Kidney epithelial cell (primary cell): Measurements from ENCODE around the gene RPH3AL. TPM values are rescaled to one million over a fixed set of nuclear protein-coding genes. Genes with fewer than 3 reads are reported as not detected.
"Not testable (repeated sequence)": the region's sequence is repeated elsewhere in the genome, so short reads cannot be mapped to it uniquely, and the experiment has no call there.

Source experiments
- DNase-seq: peaks from one replicate; pipeline ENCODE4 v3.0.0-alpha.2; 2010; ENCODE audit warnings: low read depth
- H3K27me3 ChIP-seq: 2 replicates; pipeline ENCODE4 v1.6.0; 2011; ENCODE audit warnings: low read length; ENCODE audit not compliant: control insufficient read depth, insufficient read depth
- H3K36me3 ChIP-seq: 2 replicates; pipeline ENCODE4 v1.5.1; 2011; ENCODE audit warnings: low read length; ENCODE audit not compliant: control insufficient read depth, insufficient read depth
- H3K4me3 ChIP-seq: 2 replicates; pipeline ENCODE4 v1.5.1; 2011; ENCODE audit warnings: low read depth, mild to moderate bottlenecking, control low read depth, low read length
- CTCF ChIP-seq: IDR thresholded peaks from 2 replicates; pipeline ENCODE4 v1.5.1; 2011; ENCODE audit warnings: mild to moderate bottlenecking, moderate library complexity, low read length, control low read depth, inconsistent platforms; ENCODE audit not compliant: insufficient read depth, poor library complexity, severe bottlenecking
- total RNA-seq: library from RNA; depleted of rRNA; stranded (reverse); fragments of >200 nt; gene quantifications from 2 replicates; pipeline ENCODE4 v1.2.3, GENCODE V29; 2015

Gene RPH3AL
- total RNA-seq, 1 donor from 2014 or later, result 15.1 TPM

GRCh38 chr17:246226-246625, 106.4 kb downstream of the RPH3AL start:
- Histone ChIP-seq H3K27me3 (no peaks in the 10 kb centered on the region), H3K4me3 (no peak overlapping the region), H3K36me3 (peaks cover 3% of the 10 kb centered on the region)
- DNase-seq, result no peak
- no peak for TF ChIP-seq CTCF

GRCh38 chr17:245611-246010, 107.0 kb downstream of the RPH3AL start:
- DNase-seq, result no peak

GRCh38 chr17:245020-245419, 107.6 kb downstream of the RPH3AL start:
- no peak overlapping the region for H3K4me3 ChIP-seq
- no peak for DNase-seq
- peaks cover 3% of the 10 kb centered on the region for H3K36me3 ChIP-seq
- TF ChIP-seq CTCF, result no peak
- H3K27me3 ChIP-seq, result no peaks in the 10 kb centered on the region

More at GRCh38 chr17:245611-246010, 107.0 kb downstream of the RPH3AL start:
- Histone ChIP-seq H3K36me3 (peaks cover 3% of the 10 kb centered on the region), H3K4me3 (no peak overlapping the region), H3K27me3 (no peaks in the 10 kb centered on the region)
- TF ChIP-seq CTCF, result no peak

GRCh38 chr17:243924-244323, 108.7 kb downstream of the RPH3AL start:
- not testable (repeated sequence) for H3K27me3 ChIP-seq, H3K36me3 ChIP-seq, DNase-seq, H3K4me3 ChIP-seq

- H3K27me3 ChIP-seq, result no peaks in the 10 kb centered on the region
- H3K36me3 ChIP-seq, result no peaks in the 10 kb centered on the region
- no peak overlapping the region for H3K4me3 ChIP-seq
- no peak for DNase-seq
- no peak for TF ChIP-seq CTCF
Measured at GRCh38 chr17:238964-239259, 113.7 kb downstream of the RPH3AL start.

GRCh38 chr17:238071-238963, 114.3 kb downstream of the RPH3AL start:
- H3K4me3 ChIP-seq, result no peak overlapping the region
- H3K36me3 ChIP-seq, result no peaks in the 10 kb centered on the region
- TF ChIP-seq CTCF, result no peak
- DNase-seq, result no peak
- no peaks in the 10 kb centered on the region for H3K27me3 ChIP-seq
